Measurements from ENCODE around the gene ERO1B. TPM values are rescaled to one million over a fixed set of nuclear protein-coding genes. Genes with fewer than 3 reads are reported as not detected.

ERO1B gene
- polyA plus RNA-seq, 1 of the 3 experiments (the other 2 are of a cell fraction): 0.79 TPM

GRCh38 chr1:236173174-236173767 is 108.5 kb downstream of the ERO1B start:
- no peaks in the 10 kb centered on the region for H3K27me3 ChIP-seq (ENCODE audit: insufficient read depth)
- H3K4me1 ChIP-seq (ENCODE audit: control insufficient read depth in 1 of 2, insufficient read depth in 2 of 2, low read depth in 1 of 2, low read length in 1 of 2): no peaks in the 10 kb centered on the region
- ChIA-PET CTCF (interaction anchor here (0.6 kb wide), 1 partner anchor 39 kb away, joined by 3 read pairs; no protein-coding TSS in a partner anchor), POLR2A (no interaction called here)
- no peak overlapping the region for H3K4me3 ChIP-seq (ENCODE audit: low read depth in 2 of 2, low read length in 1 of 2)
- H3K27ac ChIP-seq (ENCODE audit: low read depth in 2 of 2, low read length in 1 of 2): no peak overlapping the region
- H3F3A ChIP-seq (replicated peaks; ENCODE audit: insufficient read depth): no peaks in the 10 kb centered on the region
- H3K9me2 ChIP-seq: no peaks in the 10 kb centered on the region
- no peak for DNase-seq
- no peak overlapping the region for H3K4me2 ChIP-seq
- H3K9me3 ChIP-seq: no peaks in the 10 kb centered on the region
- no peak overlapping the region for H2AFZ ChIP-seq (ENCODE audit: low read depth)
- no peak overlapping the region for H3K9ac ChIP-seq
- TF ChIP-seq MEF2A (IDR thresholded peaks at IDR 0.05; ENCODE audit: borderline replicate concordance, low read depth) (no peak), CTCF (IDR thresholded peaks at IDR 0.05) (no peak), NRF1 (IDR thresholded peaks at IDR 0.05; ENCODE audit: low read depth, low read length) (no peak), ELF1 (IDR thresholded peaks at IDR 0.05) (no peak), ZBTB33 (IDR thresholded peaks at IDR 0.05; ENCODE audit: borderline replicate concordance, low read depth) (no peak), GATA2 (CRISPR knock-in tag; IDR thresholded peaks at IDR 0.05) (no peak), RFX5 (IDR thresholded peaks at IDR 0.05; ENCODE audit: low read length) (no peak), EZH2phosphoT487 (IDR thresholded peaks at IDR 0.05; ENCODE audit: borderline replicate concordance, low read depth) (no peak), RXRA (IDR thresholded peaks at IDR 0.05; ENCODE audit: borderline replicate concordance, low read depth) (no peak), TAF1 (IDR thresholded peaks at IDR 0.05; ENCODE audit: borderline replicate concordance, low read depth, low read length) (no peak), USF1 (IDR thresholded peaks at IDR 0.05; ENCODE audit: borderline replicate concordance, low read depth) (no peak), MXI1 (IDR thresholded peaks at IDR 0.05; ENCODE audit: low read depth, low read length) (no peak), EP300 (IDR thresholded peaks at IDR 0.05; ENCODE audit: borderline replicate concordance in 1 of 2, low read depth in 1 of 2, low read length in 1 of 2) (no peak), REST (IDR thresholded peaks at IDR 0.05; ENCODE audit: low read depth, low read length) (no peak), SMC3 (IDR thresholded peaks at IDR 0.05; ENCODE audit: low read depth, low read length) (no peak), TCF12 (IDR thresholded peaks at IDR 0.05) (no peak), GABPA (IDR thresholded peaks at IDR 0.05; ENCODE audit: low read depth) (no peak)
- no peaks in the 10 kb centered on the region for H3K79me2 ChIP-seq (ENCODE audit: insufficient read depth)
- WGBS (ENCODE audit: low lambda C conversion rate): 94% methylated on average over 5 of the region's 5 CpGs
- no peaks in the 10 kb centered on the region for H3K36me3 ChIP-seq (replicated peaks in 1 of 2; ENCODE audit: control insufficient read depth in 1 of 2, insufficient read depth in 2 of 2, low read length in 1 of 2)
- H4K20me1 ChIP-seq (ENCODE audit: insufficient read depth): no peaks in the 10 kb centered on the region

Measured in SK-N-SH (cell line).